Panc1 (cell line): ENCODE data around the gene FFAR2. TPM values are rescaled to one million over a fixed set of nuclear protein-coding genes. Genes with fewer than 3 reads are reported as not detected.
"Not testable (repeated sequence)": the region's sequence is repeated elsewhere in the genome, so short reads cannot be mapped to it uniquely, and the experiment has no call there.

ENCODE experiments used
- ATAC-seq: fragments of 200-7000 bp; cut with Tn5 transposase; 2 replicates; pipeline ENCODE4 v1.9.1; 2020; ENCODE audit warnings: mild to moderate bottlenecking, moderate library complexity
- BruUV-seq: library from RNA; stranded (reverse); fragments of 400-500 nt; replicated peaks from 2 replicates; lab custom pipeline; 2021; lab: Mats Ljungman, UMichigan
- CTCF ChIA-PET: fragments of 300-600 bp; sonication (Branson Sonifier 250); formaldehyde crosslinking; loops from one replicate; lab custom pipeline; 2022; ENCODE audit warnings: antibody characterized with exemption; lab: Charles Lee
- POLR2A ChIA-PET: fragments of 300-600 bp; sonication (Branson Sonifier 250); formaldehyde crosslinking; loops from one replicate; lab custom pipeline; 2022; ENCODE audit warnings: antibody characterized with exemption; lab: Charles Lee
- DNase-seq: peaks from one replicate; pipeline ENCODE4 v3.0.0-alpha.2; 2010; ENCODE audit warnings: low read depth, low spot score
- H3K27ac ChIP-seq: 2 replicates; pipeline ENCODE4 v1.5.1; 2011; ENCODE audit warnings: mild to moderate bottlenecking, low read length, inconsistent platforms
- H3K27me3 ChIP-seq: fragments of 200-500 bp; sonication (Bioruptor generic); 2 replicates; pipeline ENCODE4 v1.6.0; 2014; ENCODE audit warnings: low read length, inconsistent platforms; ENCODE audit not compliant: control insufficient read depth, insufficient read depth
- H3K36me3 ChIP-seq: fragments of 200-500 bp; sonication (Bioruptor generic); 2 replicates; pipeline ENCODE4 v1.5.1; 2014; ENCODE audit warnings: inconsistent platforms, mild to moderate bottlenecking, low read length, moderate library complexity; ENCODE audit not compliant: control insufficient read depth, insufficient read depth
- H3K4me1 ChIP-seq: 2 replicates; pipeline ENCODE4 v1.5.1; 2011; ENCODE audit warnings: inconsistent platforms, mild to moderate bottlenecking, low read length, moderate library complexity; ENCODE audit not compliant: control insufficient read depth, insufficient read depth
- H3K4me3 ChIP-seq, 2 experiments: 2 replicates each; pipeline ENCODE4 v1.5.1; 2011 to 2012; ENCODE audit warnings: low read depth in 2 of 2, low read length in 2 of 2, mild to moderate bottlenecking in 2 of 2, inconsistent platforms in 1 of 2, moderate library complexity in 1 of 2
- H3K9me3 ChIP-seq: fragments of 200-500 bp; sonication (Bioruptor generic); 2 replicates; pipeline ENCODE4 v1.5.1; 2014; ENCODE audit warnings: low read depth, mild to moderate bottlenecking, inconsistent platforms, low read length, moderate library complexity; ENCODE audit not compliant: control insufficient read depth, insufficient read depth
- CTCF ChIP-seq: fragments of 450-650 bp; IDR thresholded peaks from 2 replicates; pipeline ENCODE4 v1.5.1; 2017; ENCODE audit warnings: mild to moderate bottlenecking
- POLR2AphosphoS5 ChIP-seq: IDR thresholded peaks from 2 replicates; pipeline ENCODE4 v1.6.1; 2012; ENCODE audit warnings: mild to moderate bottlenecking, low read depth, low read length, moderate library complexity
- REST ChIP-seq, 2 experiments: IDR thresholded peaks; 2 replicates each; pipeline ENCODE4 v1.6.1; 2011 to 2012; ENCODE audit warnings: low read depth in 2 of 2, control low read depth in 1 of 2, low read length in 1 of 2, mild to moderate bottlenecking in 1 of 2, moderate library complexity in 1 of 2; ENCODE audit not compliant: insufficient read depth in 1 of 2
- SIN3A ChIP-seq: IDR thresholded peaks from 2 replicates; pipeline ENCODE4 v1.6.1; 2012; ENCODE audit warnings: low read depth, mild to moderate bottlenecking, low read length, moderate library complexity, borderline replicate concordance; ENCODE audit not compliant: insufficient read depth
- TCF7L2 ChIP-seq: IDR thresholded peaks from 2 replicates; pipeline ENCODE4 v1.6.1; 2011; ENCODE audit warnings: mild to moderate bottlenecking, low read depth, low read length, inconsistent platforms
- in situ Hi-C: cut with HindIII; loops from 2 replicates; pipeline ENCODE4 v1.10.0; 2016; ENCODE audit warnings: low sequenced_read_pairs, low pct_unique_long_range_greater_than_20kb
- intact Hi-C: fragments of 100-400 bp; cut with micrococcal nuclease; formaldehyde crosslinking; loops from one replicate; pipeline ENCODE4 v1.10.0; 2022; ENCODE audit not compliant: unreplicated experiment
- total RNA-seq: library from RNA; stranded (reverse); gene quantifications from one replicate; pipeline ENCODE4 v1.2.1, GENCODE V29; 2021; ENCODE audit not compliant: unreplicated experiment

Gene FFAR2
- total RNA-seq, 1 experiment from 2014 or later, result not detected

DNA sequence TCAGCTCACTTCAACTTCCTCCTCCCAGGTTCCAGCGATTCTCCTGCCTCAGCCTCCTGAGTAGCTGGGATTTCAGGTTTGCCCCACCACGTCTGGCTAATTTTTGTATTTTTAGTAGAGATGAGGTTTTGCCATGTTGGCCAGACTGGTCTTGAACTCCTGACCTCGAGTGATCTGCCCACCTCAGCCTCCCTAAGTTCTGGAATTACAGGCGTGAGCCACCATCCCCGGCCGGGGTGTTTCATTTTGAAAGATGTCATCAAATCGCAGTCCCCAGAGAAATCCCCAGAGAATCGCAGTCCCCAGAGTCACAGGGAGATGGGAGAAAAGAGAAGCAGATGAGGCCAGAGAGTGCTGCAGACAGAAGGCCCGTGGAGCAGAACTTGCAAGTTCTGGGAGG lies 46.6 kb upstream of the FFAR2 start:
- ATAC-seq, H3K36me3 ChIP-seq, H3K4me3 ChIP-seq, intact Hi-C loops, H3K9me3 ChIP-seq, H3K27me3 ChIP-seq, in situ Hi-C loops, H3K4me1 ChIP-seq, H3K27ac ChIP-seq, POLR2A ChIA-PET, BruUV-seq, DNase-seq: not testable (repeated sequence)
- CTCF ChIA-PET, result interaction anchor here (0.6 kb wide), 1 partner anchor 267 kb away, joined by 3 read pairs; the partner anchor contains the start of gene LGI4

- H3K9me3 ChIP-seq, result no peaks in the 10 kb centered on the region
- H3K36me3 ChIP-seq, result no peaks in the 10 kb centered on the region
- TF ChIP-seq SIN3A (no peak), REST (IDR thresholded peaks at IDR 0.05; ENCODE audit: insufficient read depth in 1 of 2, low read depth in 2 of 2, low read length in 1 of 2) (no peak), CTCF (no peak), TCF7L2 (no peak), POLR2AphosphoS5 (no peak)
- DNase-seq (no peak), ATAC-seq (no peak)
- in situ Hi-C loops (no loop called here), intact Hi-C loops (no loop called here)
- H3K27me3 ChIP-seq, result no peaks in the 10 kb centered on the region
- no peak overlapping the region for H3K27ac ChIP-seq
- H3K4me3 ChIP-seq, result no peak overlapping the region
- POLR2A ChIA-PET, result interaction anchor here (0.5 to 0.7 kb wide), 2 partner anchors 181 to 245 kb away, joined by 5 read pairs; partner anchors contain the start of gene COX6B1
- CTCF ChIA-PET, result no interaction called here
- no peaks in the 10 kb centered on the region for H3K4me1 ChIP-seq
- no TSS peak for BruUV-seq
Measured at GRCh38 chr19:35403116-35403760, 44.8 kb upstream of the FFAR2 start.
